SK-N-SH (cell line): Measurements from ENCODE around the gene UBE2G2. TPM values are rescaled to one million over a fixed set of nuclear protein-coding genes. Genes with fewer than 3 reads are reported as not detected.

ENCODE experiments used
- CTCF ChIA-PET: fragments of 300-600, 350-600 bp; formaldehyde crosslinking; extraction: SDS; loops from one replicate; lab custom pipeline; 2021; lab: Yijun Ruan, JAX
- POLR2A ChIA-PET: fragments of 350-600 bp; sonication (Branson Sonifier 250); formaldehyde crosslinking; extraction: SDS; loops from one replicate; lab custom pipeline; 2020; ENCODE audit warnings: antibody characterized with exemption, inconsistent platforms; lab: Yijun Ruan, JAX
- DNase-seq: peaks from one replicate; pipeline ENCODE4 v3.0.0; 2012
- H2AFZ ChIP-seq: fragments of 200-600 bp; sonication (generic); 2 replicates; pipeline ENCODE4 v1.8.1; 2016; ENCODE audit warnings: antibody characterized with exemption, mild to moderate bottlenecking, low read depth
- H3F3A ChIP-seq: fragments of 200-600 bp; sonication (generic); replicated peaks from 2 replicates; pipeline ENCODE3; 2016; ENCODE audit warnings: antibody characterized with exemption, mild to moderate bottlenecking; ENCODE audit not compliant: insufficient read depth
- H3K27ac ChIP-seq, 2 experiments: fragments of 200-500 bp in 1 of 2; fragments of 200-600 bp in 1 of 2; sonication (Bioruptor generic) in 1 of 2; sonication (generic), shearing (Covaris generic) in 1 of 2; 2 replicates each; pipeline versions ENCODE4 v1.5.1 to v1.6.1; 2014 to 2016; ENCODE audit warnings: low read depth in 2 of 2, inconsistent platforms in 1 of 2, low read length in 1 of 2, mild to moderate bottlenecking in 1 of 2, mixed read lengths in 1 of 2
- H3K27me3 ChIP-seq: fragments of 200-600 bp; sonication (generic), shearing (Covaris generic); 2 replicates; pipeline ENCODE4 v1.6.1; 2016; ENCODE audit warnings: mixed run types; ENCODE audit not compliant: insufficient read depth
- H3K36me3 ChIP-seq, 2 experiments: fragments of 200-500 bp in 1 of 2; fragments of 200-600 bp in 1 of 2; sonication (Bioruptor generic) in 1 of 2; sonication (generic) in 1 of 2; replicated peaks in 1 of 2; 2 replicates each; pipeline versions ENCODE3 to v1.5.1; 2014 to 2016; ENCODE audit warnings: low read length in 1 of 2, mild to moderate bottlenecking in 1 of 2; ENCODE audit not compliant: insufficient read depth in 2 of 2, control insufficient read depth in 1 of 2
- H3K4me1 ChIP-seq, 2 experiments: fragments of 200-500 bp in 1 of 2; fragments of 200-600 bp in 1 of 2; sonication (Bioruptor generic) in 1 of 2; sonication (generic), shearing (Covaris generic) in 1 of 2; 2 replicates each; pipeline versions ENCODE4 v1.5.1 to v1.6.1; 2014 to 2016; ENCODE audit warnings: low read depth in 1 of 2, low read length in 1 of 2, mixed run types in 1 of 2; ENCODE audit not compliant: insufficient read depth in 2 of 2, control insufficient read depth in 1 of 2
- H3K4me2 ChIP-seq: fragments of 200-600 bp; sonication (generic), shearing (Covaris generic); 2 replicates; pipeline ENCODE4 v1.6.1; 2017; ENCODE audit warnings: mixed run types
- H3K4me3 ChIP-seq, 2 experiments: fragments of 200-500 bp in 1 of 2; fragments of 200-600 bp in 1 of 2; sonication (Bioruptor generic) in 1 of 2; sonication (generic), shearing (Covaris generic) in 1 of 2; 2 replicates each; pipeline versions ENCODE4 v1.5.1 to v1.8.1; 2014 to 2016; ENCODE audit warnings: low read depth in 2 of 2, inconsistent platforms in 1 of 2, low read length in 1 of 2, mild to moderate bottlenecking in 1 of 2, mixed read lengths in 1 of 2, moderate library complexity in 1 of 2
- H3K79me2 ChIP-seq: fragments of 200-600 bp; sonication (generic); 2 replicates; pipeline ENCODE4 v1.8.1; 2017; ENCODE audit warnings: mild to moderate bottlenecking; ENCODE audit not compliant: insufficient read depth
- H3K9ac ChIP-seq: fragments of 200-600 bp; sonication (generic); 2 replicates; pipeline ENCODE4 v1.6.1; 2017; ENCODE audit warnings: mixed run types
- H3K9me2 ChIP-seq: fragments of 200-600 bp; sonication (generic); 2 replicates; pipeline ENCODE4 v1.6.1; 2017; ENCODE audit warnings: mixed run types
- H3K9me3 ChIP-seq: fragments of 200-600 bp; sonication (generic); 2 replicates; pipeline ENCODE4 v1.6.1; 2017; ENCODE audit warnings: mixed run types, mild to moderate bottlenecking, moderate library complexity
- H4K20me1 ChIP-seq: fragments of 200-600 bp; sonication (generic); 2 replicates; pipeline ENCODE4 v1.6.1; 2017; ENCODE audit warnings: mild to moderate bottlenecking, mixed run types; ENCODE audit not compliant: insufficient read depth
- CTCF ChIP-seq: fragments of 200-600 bp; sonication (generic); IDR thresholded peaks from 2 replicates; pipeline ENCODE4 v1.6.1; 2017; ENCODE audit warnings: antibody characterized with exemption, mild to moderate bottlenecking, moderate library complexity
- EP300 ChIP-seq, 2 experiments: IDR thresholded peaks; 2 replicates each; pipeline versions ENCODE4 v1.4.0 to v1.6.1; 2012; ENCODE audit warnings: borderline replicate concordance in 1 of 2, low read depth in 1 of 2, low read length in 1 of 2
- FOXJ3 ChIP-seq: sonication (generic); formaldehyde crosslinking; IDR thresholded peaks from 2 replicates; pipeline ENCODE4 v1.5.1; 2020; ENCODE audit warnings: mild to moderate bottlenecking, missing genetic modification reagents
- FOXM1 ChIP-seq: IDR thresholded peaks from 2 replicates; pipeline ENCODE4 v1.4.0; 2012; ENCODE audit warnings: low read depth, mild to moderate bottlenecking
- GATA2 ChIP-seq: sonication (generic); formaldehyde crosslinking; IDR thresholded peaks from 2 replicates; pipeline ENCODE4 v1.5.0; 2020; ENCODE audit warnings: mild to moderate bottlenecking, missing genetic modification reagents
- MEF2A ChIP-seq: IDR thresholded peaks from 2 replicates; pipeline ENCODE4 v1.4.0; 2012; ENCODE audit warnings: low read depth, borderline replicate concordance
- MXI1 ChIP-seq: IDR thresholded peaks from 2 replicates; pipeline ENCODE4 v1.6.1; 2012; ENCODE audit warnings: mild to moderate bottlenecking, low read depth, low read length, improper control_type of control experiment
- NFIC ChIP-seq: IDR thresholded peaks from 2 replicates; pipeline ENCODE4 v1.4.0; 2012; ENCODE audit warnings: borderline replicate concordance
- RAD21 ChIP-seq: IDR thresholded peaks from 2 replicates; pipeline ENCODE4 v1.6.1; 2012; ENCODE audit warnings: mild to moderate bottlenecking, low read length
- RCOR1 ChIP-seq: fragments of 150-350 bp; IDR thresholded peaks from 2 replicates; pipeline ENCODE4 v1.6.1; 2017; ENCODE audit warnings: antibody characterized with exemption, low read length
- REST ChIP-seq: IDR thresholded peaks from 2 replicates; pipeline ENCODE4 v1.6.1; 2012; ENCODE audit warnings: mild to moderate bottlenecking, low read depth, low read length, moderate library complexity
- SIN3A ChIP-seq: IDR thresholded peaks from 2 replicates; pipeline ENCODE4 v1.6.1; 2012; ENCODE audit warnings: low read depth, mild to moderate bottlenecking, low read length, moderate library complexity, borderline replicate concordance
- TCF12 ChIP-seq: IDR thresholded peaks from 2 replicates; pipeline ENCODE4 v1.4.0; 2012
- WGBS: methylation state at CpG from one replicate; pipeline ENCODE4 v1.1.6; 2017; ENCODE audit warnings: low lambda C conversion rate; 5-methylcytosine and 5-hydroxymethylcytosine counted together
- polyA plus RNA-seq, 3 experiments: library from polyadenylated mRNA; depleted of rRNA; stranded (reverse); fragments of >200 nt; gene quantifications; 2 replicates each; pipeline ENCODE4 v1.2.3, GENCODE V29; 2012

Gene UBE2G2
- polyA plus RNA-seq, 1 of the 3 experiments (the other 2 are of a cell fraction): 129 TPM

GRCh38 chr21:44831227-44831860, 29.7 kb upstream of the UBE2G2 start:
- no peaks in the 10 kb centered on the region for H3K9me2 ChIP-seq
- H3K4me2 ChIP-seq: no peak overlapping the region
- ChIA-PET CTCF (no interaction called here), POLR2A (no interaction called here)
- no peaks in the 10 kb centered on the region for H3K36me3 ChIP-seq
- H2AFZ ChIP-seq: no peak overlapping the region
- DNase-seq: no peak
- no peaks in the 10 kb centered on the region for H3K27me3 ChIP-seq
- H3K4me3 ChIP-seq: no peak overlapping the region
- WGBS: 34% methylated on average over 7 of the region's 7 CpGs
- H3K27ac ChIP-seq: no peak overlapping the region
- H3K4me1 ChIP-seq: no peaks in the 10 kb centered on the region; a peak in 1 of 4 replicates
- no peak overlapping the region for H3K9ac ChIP-seq
- H3K79me2 ChIP-seq: no peaks in the 10 kb centered on the region
- no peaks in the 10 kb centered on the region for H4K20me1 ChIP-seq
- H3F3A ChIP-seq: no peaks in the 10 kb centered on the region
- no peaks in the 10 kb centered on the region for H3K9me3 ChIP-seq
- TF ChIP-seq RCOR1 (no peak), MXI1 (no peak), FOXM1 (no peak), CTCF (no peak), REST (no peak), FOXJ3 (CRISPR knock-in tag) (no peak), TCF12 (no peak), SIN3A (no peak), EP300 (IDR thresholded peaks at IDR 0.05; ENCODE audit: borderline replicate concordance in 1 of 2, low read depth in 1 of 2, low read length in 1 of 2) (no peak), RAD21 (no peak), MEF2A (no peak), GATA2 (CRISPR knock-in tag) (no peak), NFIC (no peak)
- TF ChIP-seq, all 33 proteins: peak for 0
